ENCODE measurements around the gene DNAJC2. TPM values are rescaled to one million over a fixed set of nuclear protein-coding genes. Genes with fewer than 3 reads are reported as not detected.

DNAJC2 gene, protein sequence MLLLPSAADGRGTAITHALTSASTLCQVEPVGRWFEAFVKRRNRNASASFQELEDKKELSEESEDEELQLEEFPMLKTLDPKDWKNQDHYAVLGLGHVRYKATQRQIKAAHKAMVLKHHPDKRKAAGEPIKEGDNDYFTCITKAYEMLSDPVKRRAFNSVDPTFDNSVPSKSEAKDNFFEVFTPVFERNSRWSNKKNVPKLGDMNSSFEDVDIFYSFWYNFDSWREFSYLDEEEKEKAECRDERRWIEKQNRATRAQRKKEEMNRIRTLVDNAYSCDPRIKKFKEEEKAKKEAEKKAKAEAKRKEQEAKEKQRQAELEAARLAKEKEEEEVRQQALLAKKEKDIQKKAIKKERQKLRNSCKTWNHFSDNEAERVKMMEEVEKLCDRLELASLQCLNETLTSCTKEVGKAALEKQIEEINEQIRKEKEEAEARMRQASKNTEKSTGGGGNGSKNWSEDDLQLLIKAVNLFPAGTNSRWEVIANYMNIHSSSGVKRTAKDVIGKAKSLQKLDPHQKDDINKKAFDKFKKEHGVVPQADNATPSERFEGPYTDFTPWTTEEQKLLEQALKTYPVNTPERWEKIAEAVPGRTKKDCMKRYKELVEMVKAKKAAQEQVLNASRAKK
- 19.6 TPM for total RNA-seq

DNA sequence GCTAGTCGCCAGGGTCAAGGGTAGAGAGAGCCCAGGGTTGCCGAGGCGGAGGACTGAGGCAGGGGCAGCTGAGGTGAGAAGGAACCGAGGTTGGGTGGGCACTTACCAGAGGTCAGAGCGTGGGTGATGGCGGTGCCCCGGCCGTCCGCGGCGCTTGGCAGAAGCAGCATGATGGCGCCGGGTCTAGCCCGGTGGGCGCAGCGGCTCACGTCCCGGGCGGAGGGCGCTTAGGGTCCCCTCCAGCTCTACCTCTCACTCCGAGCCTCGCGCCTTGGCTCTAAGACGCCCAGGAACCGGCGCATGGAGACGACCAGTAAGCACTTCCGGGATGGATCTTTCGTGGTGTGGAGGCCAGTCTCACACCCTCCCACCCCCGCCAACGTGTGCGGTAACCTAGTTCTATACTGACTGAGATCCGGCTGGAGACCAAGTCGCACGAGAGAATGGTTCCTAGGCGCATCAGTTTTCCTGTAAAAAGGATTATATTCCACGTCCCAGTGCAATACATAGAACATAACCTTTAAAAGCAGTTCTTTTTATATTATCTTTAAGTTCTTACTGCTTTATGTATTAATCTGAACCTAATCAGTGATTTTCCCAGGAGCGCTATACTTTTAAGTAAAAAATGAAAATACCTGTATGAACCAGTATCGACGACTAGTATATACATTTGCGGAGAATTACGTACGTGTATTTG, at the start of gene DNAJC2:
Gene DNAJC2 (minus strand): TSS at position 315 of the 697 bp plus-strand sequence. CDS start 145 bp downstream, at position 170.

DNA sequence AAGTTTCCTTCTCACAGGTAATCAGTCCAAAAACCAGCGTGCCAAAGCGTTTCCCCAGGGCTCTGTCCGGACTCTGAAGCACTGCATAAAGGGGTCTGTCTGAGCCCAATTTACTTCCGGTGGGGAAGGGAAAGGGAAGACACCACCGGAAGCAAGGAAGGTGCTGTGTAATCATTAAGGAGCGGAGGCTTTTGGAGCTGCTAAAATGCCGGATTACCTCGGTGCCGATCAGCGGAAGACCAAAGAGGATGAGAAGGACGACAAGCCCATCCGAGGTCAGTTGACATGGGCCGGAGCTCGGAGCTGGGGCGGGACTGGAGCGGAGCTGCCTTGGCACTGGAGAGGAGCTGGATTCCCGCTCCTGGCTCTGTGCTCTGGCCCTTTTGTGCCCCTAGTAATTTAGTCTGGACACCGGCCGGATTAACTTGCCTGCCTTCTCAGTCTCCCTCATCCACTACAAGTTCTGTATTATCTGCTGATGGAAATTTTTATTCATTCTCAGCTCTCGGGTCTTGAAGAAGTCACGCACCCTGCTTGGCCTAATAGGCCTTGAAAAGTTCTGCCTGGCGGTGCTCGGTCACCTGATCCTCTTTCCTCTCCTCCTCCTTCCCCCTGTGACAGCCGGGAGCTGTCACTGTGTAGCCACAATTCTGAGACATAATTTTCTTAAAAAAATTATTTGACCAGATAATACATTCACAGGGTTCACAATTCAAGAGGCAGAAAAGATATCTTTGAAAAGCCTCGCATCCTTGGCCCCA, 3.1 kb upstream of the DNAJC2 start, which contains the start of gene PSMC2:
Gene PSMC2 (plus strand): TSS at position 137 of the 761 bp plus-strand sequence. CDS start 69 bp downstream, at position 206.

DNA sequence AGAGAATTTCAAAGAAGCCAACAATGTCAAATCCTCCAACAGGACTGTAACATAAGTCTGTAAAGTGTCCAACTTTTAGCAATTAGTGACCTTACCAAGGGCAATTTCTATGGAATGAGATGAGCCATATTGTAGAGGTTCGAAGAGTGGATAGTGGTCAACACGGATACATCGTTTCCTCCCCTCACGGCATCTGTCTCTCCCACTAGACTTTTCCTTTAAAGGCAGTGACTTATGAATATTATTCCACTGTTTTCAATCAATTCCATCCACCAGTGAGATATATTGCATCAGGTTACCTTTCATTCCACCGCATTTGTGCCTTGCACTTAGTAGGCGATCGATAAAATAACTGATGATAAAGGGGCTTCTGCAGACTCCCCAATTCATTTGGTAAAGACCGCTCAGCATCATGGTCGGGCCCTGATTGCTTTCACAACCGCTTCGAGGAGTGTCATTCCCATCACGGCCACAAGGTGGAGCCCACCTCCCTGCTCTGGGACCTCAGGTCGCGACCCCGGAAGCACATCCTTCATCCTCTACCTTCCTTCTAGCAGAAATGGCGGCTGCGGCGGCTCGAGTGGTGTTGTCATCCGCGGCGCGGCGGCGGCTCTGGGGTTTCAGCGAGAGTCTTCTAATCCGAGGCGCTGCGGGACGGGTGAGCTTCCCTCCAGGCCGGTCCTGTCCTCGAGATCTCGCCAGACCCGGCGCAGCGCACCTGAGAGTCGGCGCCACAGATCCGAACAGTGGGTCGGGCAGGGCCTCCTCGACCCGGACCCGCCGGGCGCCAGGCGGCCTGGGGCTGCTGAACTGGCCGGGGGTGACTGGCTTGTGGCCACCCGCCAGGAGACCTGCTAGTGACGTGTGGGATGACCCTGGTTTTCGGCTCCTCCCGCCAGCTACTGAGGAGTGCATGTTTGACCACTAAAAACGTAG, 47.4 kb downstream of the DNAJC2 start, which contains the start of gene PMPCB:
Gene PMPCB (plus strand): TSS at position 535 of the 936 bp plus-strand sequence. CDS start 25 bp downstream, at position 560.

Small RNAs within 50 kb of the gene (small RNA-seq; reads per million reads assigned to genes)
- not detected for gene RPS29P16

Other genes with a start within 250 kb of the DNAJC2 start
- 24.0 TPM for gene NAPEPLD, start 195.7 kb downstream of the DNAJC2 start, total RNA-seq
- 60.4 TPM for gene PMPCB, start 47.3 kb downstream of the DNAJC2 start, total RNA-seq
- gene PSMC2, start 2.9 kb upstream of the DNAJC2 start, total RNA-seq = 102 TPM
- 0.46 TPM for gene SLC26A5, start 101.4 kb upstream of the DNAJC2 start, total RNA-seq

All from diencephalon (tissue), 1 donor.